ENCODE measurements around the gene KAT2A. TPM values are rescaled to one million over a fixed set of nuclear protein-coding genes. Genes with fewer than 3 reads are reported as not detected.

The KAT2A gene
- total and polyA plus RNA-seq, 9 of the 15 experiments (the other 6 are each of a cell fraction or from before 2014, with no cell fraction given) = 1.5 to 80.4 (median 31.9) TPM

- TF ChIP-seq HDAC2 (IDR thresholded peaks at IDR 0.05) = peak; percentile 43; the same call in 1 of the 2 replicates
- no peak for TF ChIP-seq ZNF282 (CRISPR knock-in tag; IDR thresholded peaks at IDR 0.05)
- peak; percentile 69; the same call in 1 of the 2 replicates for TF ChIP-seq KLF16 (IDR thresholded peaks at IDR 0.05)
- TF ChIP-seq, protein P1, sequence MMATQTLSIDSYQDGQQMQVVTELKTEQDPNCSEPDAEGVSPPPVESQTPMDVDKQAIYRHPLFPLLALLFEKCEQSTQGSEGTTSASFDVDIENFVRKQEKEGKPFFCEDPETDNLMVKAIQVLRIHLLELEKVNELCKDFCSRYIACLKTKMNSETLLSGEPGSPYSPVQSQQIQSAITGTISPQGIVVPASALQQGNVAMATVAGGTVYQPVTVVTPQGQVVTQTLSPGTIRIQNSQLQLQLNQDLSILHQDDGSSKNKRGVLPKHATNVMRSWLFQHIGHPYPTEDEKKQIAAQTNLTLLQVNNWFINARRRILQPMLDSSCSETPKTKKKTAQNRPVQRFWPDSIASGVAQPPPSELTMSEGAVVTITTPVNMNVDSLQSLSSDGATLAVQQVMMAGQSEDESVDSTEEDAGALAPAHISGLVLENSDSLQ (IDR thresholded peaks at IDR 0.05) = peak; percentile 97
- TF ChIP-seq MLX (CRISPR knock-in tag; conservative IDR thresholded peaks at IDR 0.05) = no peak
- TF ChIP-seq, protein P2, sequence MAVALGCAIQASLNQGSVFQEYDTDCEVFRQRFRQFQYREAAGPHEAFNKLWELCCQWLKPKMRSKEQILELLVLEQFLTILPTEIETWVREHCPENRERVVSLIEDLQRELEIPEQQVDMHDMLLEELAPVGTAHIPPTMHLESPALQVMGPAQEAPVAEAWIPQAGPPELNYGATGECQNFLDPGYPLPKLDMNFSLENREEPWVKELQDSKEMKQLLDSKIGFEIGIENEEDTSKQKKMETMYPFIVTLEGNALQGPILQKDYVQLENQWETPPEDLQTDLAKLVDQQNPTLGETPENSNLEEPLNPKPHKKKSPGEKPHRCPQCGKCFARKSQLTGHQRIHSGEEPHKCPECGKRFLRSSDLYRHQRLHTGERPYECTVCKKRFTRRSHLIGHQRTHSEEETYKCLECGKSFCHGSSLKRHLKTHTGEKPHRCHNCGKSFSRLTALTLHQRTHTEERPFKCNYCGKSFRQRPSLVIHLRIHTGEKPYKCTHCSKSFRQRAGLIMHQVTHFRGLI (CRISPR knock-in tag; IDR thresholded peaks at IDR 0.05) = no peak
- peak; percentile 36; the same call in 1 of the 2 replicates for TF ChIP-seq CEBPB (tag; IDR thresholded peaks at IDR 0.05)
- TF ChIP-seq TEAD4 (IDR thresholded peaks at IDR 0.05; ENCODE audit: low read length) = peak; percentile 69
- no peak for TF ChIP-seq TEAD4 (CRISPR knock-in tag; IDR thresholded peaks at IDR 0.05; ENCODE audit: borderline replicate concordance)
- TF ChIP-seq, protein P3, sequence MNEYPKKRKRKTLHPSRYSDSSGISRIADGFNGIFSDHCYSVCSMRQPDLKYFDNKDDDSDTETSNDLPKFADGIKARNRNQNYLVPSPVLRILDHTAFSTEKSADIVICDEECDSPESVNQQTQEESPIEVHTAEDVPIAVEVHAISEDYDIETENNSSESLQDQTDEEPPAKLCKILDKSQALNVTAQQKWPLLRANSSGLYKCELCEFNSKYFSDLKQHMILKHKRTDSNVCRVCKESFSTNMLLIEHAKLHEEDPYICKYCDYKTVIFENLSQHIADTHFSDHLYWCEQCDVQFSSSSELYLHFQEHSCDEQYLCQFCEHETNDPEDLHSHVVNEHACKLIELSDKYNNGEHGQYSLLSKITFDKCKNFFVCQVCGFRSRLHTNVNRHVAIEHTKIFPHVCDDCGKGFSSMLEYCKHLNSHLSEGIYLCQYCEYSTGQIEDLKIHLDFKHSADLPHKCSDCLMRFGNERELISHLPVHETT (CRISPR knock-in tag; conservative IDR thresholded peaks at IDR 0.05 in 1 of 2, IDR thresholded peaks at IDR 0.05 in 1 of 2) = 0 out of 4 replicates have a peak, but pooled peaks of 1 of the 2 experiments have one; percentile 43
- no peak for TF ChIP-seq ZNF644 (tag; IDR thresholded peaks at IDR 0.05; ENCODE audit: low read depth)
- peak; percentile 28; the same call in 1 of the 2 replicates for TF ChIP-seq VEZF1 (CRISPR knock-in tag; IDR thresholded peaks at IDR 0.05)
- peak; percentile 73 for TF ChIP-seq CBFA2T2 (conservative IDR thresholded peaks at IDR 0.05)
- TF ChIP-seq NCOR1 (IDR thresholded peaks at IDR 0.05) = peak; percentile 65
- peak; percentile 76 for TF ChIP-seq ZNF384 (IDR thresholded peaks at IDR 0.05; ENCODE audit: low read depth, low read length)
- TF ChIP-seq SRSF9 (IDR thresholded peaks at IDR 0.05; ENCODE audit: borderline replicate concordance, low read depth, low read length) = no peak
- no peak for TF ChIP-seq ZNF583 (CRISPR knock-in tag; IDR thresholded peaks at IDR 0.05)
- TF ChIP-seq, protein P4, sequence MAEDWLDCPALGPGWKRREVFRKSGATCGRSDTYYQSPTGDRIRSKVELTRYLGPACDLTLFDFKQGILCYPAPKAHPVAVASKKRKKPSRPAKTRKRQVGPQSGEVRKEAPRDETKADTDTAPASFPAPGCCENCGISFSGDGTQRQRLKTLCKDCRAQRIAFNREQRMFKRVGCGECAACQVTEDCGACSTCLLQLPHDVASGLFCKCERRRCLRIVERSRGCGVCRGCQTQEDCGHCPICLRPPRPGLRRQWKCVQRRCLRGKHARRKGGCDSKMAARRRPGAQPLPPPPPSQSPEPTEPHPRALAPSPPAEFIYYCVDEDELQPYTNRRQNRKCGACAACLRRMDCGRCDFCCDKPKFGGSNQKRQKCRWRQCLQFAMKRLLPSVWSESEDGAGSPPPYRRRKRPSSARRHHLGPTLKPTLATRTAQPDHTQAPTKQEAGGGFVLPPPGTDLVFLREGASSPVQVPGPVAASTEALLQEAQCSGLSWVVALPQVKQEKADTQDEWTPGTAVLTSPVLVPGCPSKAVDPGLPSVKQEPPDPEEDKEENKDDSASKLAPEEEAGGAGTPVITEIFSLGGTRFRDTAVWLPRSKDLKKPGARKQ (CRISPR knock-in tag; IDR thresholded peaks at IDR 0.05) = no peak
- peak; percentile 68 for TF ChIP-seq ZNF316 (IDR thresholded peaks at IDR 0.05)
- peak; percentile 79; the same call in 1 of the 2 replicates for TF ChIP-seq SOX6 (IDR thresholded peaks at IDR 0.05)
- TF ChIP-seq CBX1 (IDR thresholded peaks at IDR 0.05; ENCODE audit: low read depth) = no peak
Observed at GRCh38 chr17:42087042-42087701, 34.0 kb downstream of the KAT2A start (continued).
